ENCODE data around the gene MAP4. TPM values are rescaled to one million over a fixed set of nuclear protein-coding genes. Genes with fewer than 3 reads are reported as not detected.
A peak's percentile ranks its signal among the peaks of the same experiment; 100 is the strongest.

The MAP4 gene
- total RNA-seq, 2 donors from 2014 or later: 152 to 169 TPM

GRCh38 chr3:47916201-47916600 is 100.0 kb downstream of the MAP4 start:
- H3K9me3 ChIP-seq (ENCODE audit: control insufficient read depth, low read length): no peaks in the 10 kb centered on the region
- H3K36me3 ChIP-seq (ENCODE audit: control insufficient read depth, insufficient read depth, low read length): peaks cover 88% of the 10 kb centered on the region
- DNase-seq: no peak
- H3K4me3 ChIP-seq (ENCODE audit: low read length): no peak overlapping the region
- Mint-ChIP-seq H3K9me3 (no peaks in the 10 kb centered on the region), H3K36me3 (ENCODE audit: low read depth) (peaks cover 65% of the 10 kb centered on the region), H3K4me3 (no peak overlapping the region), H3K27me3 (ENCODE audit: insufficient read depth) (no peaks in the 10 kb centered on the region), H3K27ac (peak overlapping the region; percentile 21), H3K4me1 (peaks cover 2% of the 10 kb centered on the region)
- no peak overlapping the region for H3K27ac ChIP-seq (ENCODE audit: low read depth, low read length)
- TF ChIP-seq, protein P1, sequence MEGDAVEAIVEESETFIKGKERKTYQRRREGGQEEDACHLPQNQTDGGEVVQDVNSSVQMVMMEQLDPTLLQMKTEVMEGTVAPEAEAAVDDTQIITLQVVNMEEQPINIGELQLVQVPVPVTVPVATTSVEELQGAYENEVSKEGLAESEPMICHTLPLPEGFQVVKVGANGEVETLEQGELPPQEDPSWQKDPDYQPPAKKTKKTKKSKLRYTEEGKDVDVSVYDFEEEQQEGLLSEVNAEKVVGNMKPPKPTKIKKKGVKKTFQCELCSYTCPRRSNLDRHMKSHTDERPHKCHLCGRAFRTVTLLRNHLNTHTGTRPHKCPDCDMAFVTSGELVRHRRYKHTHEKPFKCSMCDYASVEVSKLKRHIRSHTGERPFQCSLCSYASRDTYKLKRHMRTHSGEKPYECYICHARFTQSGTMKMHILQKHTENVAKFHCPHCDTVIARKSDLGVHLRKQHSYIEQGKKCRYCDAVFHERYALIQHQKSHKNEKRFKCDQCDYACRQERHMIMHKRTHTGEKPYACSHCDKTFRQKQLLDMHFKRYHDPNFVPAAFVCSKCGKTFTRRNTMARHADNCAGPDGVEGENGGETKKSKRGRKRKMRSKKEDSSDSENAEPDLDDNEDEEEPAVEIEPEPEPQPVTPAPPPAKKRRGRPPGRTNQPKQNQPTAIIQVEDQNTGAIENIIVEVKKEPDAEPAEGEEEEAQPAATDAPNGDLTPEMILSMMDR (conservative IDR thresholded peaks at IDR 0.05): no peak
- H3K9ac ChIP-seq (ENCODE audit: extremely low read depth, low read length, poor library complexity, severe bottlenecking): no peak overlapping the region
- WGBS, 2 experiments (ENCODE audit: insufficient coverage in 1 of 2, insufficient read length in 1 of 2): 97 to 100% methylated on average over 1 to 5 of the region's 5 CpGs
- no peaks in the 10 kb centered on the region for H3K4me1 ChIP-seq (ENCODE audit: control insufficient read depth, insufficient read depth, low read length)
- H3K27me3 ChIP-seq (ENCODE audit: control insufficient read depth, insufficient read depth, low read length, poor library complexity, severe bottlenecking): no peaks in the 10 kb centered on the region

DNA sequence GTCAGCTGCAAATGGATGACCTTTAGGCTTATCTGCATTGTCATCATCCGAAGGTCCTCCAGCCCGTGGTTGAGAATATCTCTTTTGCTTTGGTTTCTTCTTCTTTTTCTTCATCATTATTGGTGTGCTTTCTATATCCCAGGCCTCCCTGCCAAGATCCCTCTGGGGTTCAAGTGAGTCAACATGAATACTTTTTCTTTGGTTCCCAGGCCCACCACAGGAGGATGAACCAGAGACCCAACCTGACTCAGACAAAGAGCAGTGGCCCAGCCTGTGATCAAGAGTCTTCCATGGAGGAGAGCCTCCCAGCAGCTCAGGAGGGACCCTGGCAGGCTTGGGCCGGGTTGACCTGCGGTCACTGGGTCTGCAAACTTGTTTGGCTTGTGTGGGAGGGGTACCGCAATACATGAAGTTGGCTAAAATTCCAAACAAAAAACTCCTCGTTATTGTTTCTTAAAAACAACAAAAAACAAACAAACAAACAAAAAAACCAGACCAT is 104.2 kb downstream of the MAP4 start:
- Histone ChIP-seq H3K36me3 (ENCODE audit: control insufficient read depth, insufficient read depth, low read length) (peaks cover 94% of the 10 kb centered on the region), H3K9ac (ENCODE audit: extremely low read depth, low read length, poor library complexity, severe bottlenecking) (no peak overlapping the region), H3K27ac (ENCODE audit: low read depth, low read length) (no peak overlapping the region), H3K27me3 (ENCODE audit: control insufficient read depth, insufficient read depth, low read length, poor library complexity, severe bottlenecking) (no peaks in the 10 kb centered on the region), H3K4me1 (ENCODE audit: control insufficient read depth, insufficient read depth, low read length) (no peaks in the 10 kb centered on the region), H3K4me3 (ENCODE audit: low read length) (no peak overlapping the region), H3K9me3 (ENCODE audit: control insufficient read depth, low read length) (no peaks in the 10 kb centered on the region)
- Mint-ChIP-seq H3K4me3 (no peak overlapping the region), H3K27me3 (ENCODE audit: insufficient read depth) (no peaks in the 10 kb centered on the region), H3K27ac (peak overlapping the region; percentile 6), H3K4me1 (peaks cover 9% of the 10 kb centered on the region), H3K9me3 (no peaks in the 10 kb centered on the region), H3K36me3 (ENCODE audit: low read depth) (peaks cover 68% of the 10 kb centered on the region)
- TF ChIP-seq, protein P1 (conservative IDR thresholded peaks at IDR 0.05): no peak
- WGBS, 2 experiments (ENCODE audit: insufficient coverage in 1 of 2, insufficient read length in 1 of 2): 94 to 96% methylated on average over 5 to 6 of the region's 6 CpGs
- no peak for DNase-seq

DNA sequence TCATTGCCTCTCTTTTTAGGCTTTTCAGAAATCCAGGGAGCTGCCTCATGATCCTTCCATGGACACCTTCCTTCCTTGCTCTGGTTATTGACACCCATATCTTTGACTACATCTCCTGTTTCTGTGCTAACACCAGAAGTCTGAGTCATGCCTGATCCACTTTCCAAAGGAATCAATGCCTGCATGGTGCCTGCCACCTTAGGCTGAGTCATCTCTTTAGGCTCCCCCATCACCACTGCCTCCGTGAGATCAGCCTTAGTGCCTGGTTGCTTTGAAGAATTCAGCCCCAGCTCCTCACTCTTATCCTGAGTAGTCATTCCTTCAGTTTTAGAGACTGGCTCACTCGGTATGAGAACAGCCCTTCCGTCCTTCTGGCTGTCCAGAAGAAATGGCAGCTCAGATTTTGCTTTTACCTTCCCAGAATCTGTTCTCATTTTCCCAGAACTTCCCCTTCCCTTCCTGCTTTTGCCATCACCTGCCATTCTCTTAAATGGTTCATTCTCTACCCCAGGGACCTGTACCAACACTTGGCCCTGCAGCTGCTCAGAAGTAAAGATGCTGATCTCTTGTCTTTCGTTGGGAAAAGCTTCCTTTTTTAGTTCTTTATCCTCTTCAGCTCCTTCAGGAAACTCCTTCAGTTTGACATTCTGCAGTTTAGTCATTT is 105.3 kb downstream of the MAP4 start:
- Histone ChIP-seq H3K4me1 (ENCODE audit: control insufficient read depth, insufficient read depth, low read length) (no peaks in the 10 kb centered on the region), H3K36me3 (ENCODE audit: control insufficient read depth, insufficient read depth, low read length) (peaks cover 88% of the 10 kb centered on the region), H3K27ac (ENCODE audit: low read depth, low read length) (no peak overlapping the region), H3K27me3 (ENCODE audit: control insufficient read depth, insufficient read depth, low read length, poor library complexity, severe bottlenecking) (no peaks in the 10 kb centered on the region), H3K9ac (ENCODE audit: extremely low read depth, low read length, poor library complexity, severe bottlenecking) (no peak overlapping the region), H3K9me3 (ENCODE audit: control insufficient read depth, low read length) (no peaks in the 10 kb centered on the region), H3K4me3 (ENCODE audit: low read length) (no peak overlapping the region)
- Mint-ChIP-seq H3K4me3 (no peak overlapping the region), H3K36me3 (ENCODE audit: low read depth) (peaks cover 59% of the 10 kb centered on the region), H3K4me1 (peaks cover 9% of the 10 kb centered on the region), H3K27ac (peak overlapping the region; percentile 57), H3K9me3 (no peaks in the 10 kb centered on the region), H3K27me3 (ENCODE audit: insufficient read depth) (no peaks in the 10 kb centered on the region)
- WGBS, 2 experiments (ENCODE audit: insufficient coverage in 1 of 2, insufficient read length in 1 of 2): 81 to 88% methylated on average over 3 to 4 of the region's 4 CpGs
- TF ChIP-seq, protein P1 (conservative IDR thresholded peaks at IDR 0.05): no peak
- DNase-seq: peak; percentile 75
